K562 (cell line): ENCODE results near the gene AHCYL2. TPM values are rescaled to one million over a fixed set of nuclear protein-coding genes. Genes with fewer than 3 reads are reported as not detected.

ENCODE experiments used
- BCOR ChIP-seq: fragments of 450-650 bp; IDR thresholded peaks from 2 replicates; pipeline ENCODE4 v1.6.1; 2016
- ETS2 ChIP-seq: IDR thresholded peaks from 2 replicates; pipeline ENCODE4 v1.6.1; 2016; ENCODE audit warnings: borderline replicate concordance, missing genetic modification characterization, mild to moderate bottlenecking, moderate library complexity, missing compliant biosample characterization; ENCODE audit not compliant: poor library complexity, severe bottlenecking
- KDM1A ChIP-seq, 2 experiments: fragments of 450-650 bp; IDR thresholded peaks; 2 replicates each; pipeline ENCODE4 v1.6.1; 2016; ENCODE audit warnings: mild to moderate bottlenecking in 2 of 2
- KDM4B ChIP-seq, 2 experiments: fragments of 450-650 bp in 1 of 2; sonication (generic) in 1 of 2; IDR thresholded peaks; 2 replicates each; pipeline ENCODE4 v1.6.1; 2016 to 2017; ENCODE audit warnings: borderline replicate concordance in 2 of 2, antibody characterized with exemption in 1 of 2, low read depth in 1 of 2, mild to moderate bottlenecking in 1 of 2
- LARP7 ChIP-seq: fragments of 450-650 bp; IDR thresholded peaks from 2 replicates; pipeline ENCODE4 v1.6.1; 2016
- MGA ChIP-seq: fragments of 450-650 bp; IDR thresholded peaks from 2 replicates; pipeline ENCODE4 v1.6.1; 2016; ENCODE audit warnings: mild to moderate bottlenecking, moderate library complexity
- RFX5 ChIP-seq: IDR thresholded peaks from 2 replicates; pipeline ENCODE4 v1.6.1; 2011; ENCODE audit warnings: low read depth, mild to moderate bottlenecking, improper control_type of control experiment, low read length
- SMARCB1 ChIP-seq: IDR thresholded peaks from 2 replicates; pipeline ENCODE4 v1.6.1; 2011; ENCODE audit warnings: improper control_type of control experiment, low read depth; ENCODE audit not compliant: insufficient read length
- TAF15 ChIP-seq: fragments of 200-400 bp; formaldehyde crosslinking; IDR thresholded peaks from 2 replicates; pipeline ENCODE4 v1.6.1; 2017; ENCODE audit warnings: mild to moderate bottlenecking, low read depth, low read length, moderate library complexity
- ZBTB43 ChIP-seq: sonication (generic); formaldehyde crosslinking; IDR thresholded peaks from 2 replicates; pipeline ENCODE4 v1.8.0; 2023; ENCODE audit warnings: mild to moderate bottlenecking, missing genetic modification reagents
- ZNF134 ChIP-seq: fragments of 250-450 bp; sonication (Bioruptor Pico); conservative IDR thresholded peaks from 2 replicates; pipeline ENCODE4 v1.4.0; 2020
- ZNF512 ChIP-seq: IDR thresholded peaks from 2 replicates; pipeline ENCODE4 v1.6.1; 2016; ENCODE audit warnings: missing genetic modification characterization, missing compliant biosample characterization
- polyA plus RNA-seq, 8 experiments: library from polyadenylated mRNA; depleted of rRNA in 4 of 8; stranded (reverse) in 5 of 8; unstranded in 3 of 8; fragments of >200 nt; fragmentation: Nextera tagmentation in 2 of 8; fragmentation: Illumina TruSeq in 1 of 8; extraction: Ambion mirVana in 2 of 8; extraction: Trizol in 1 of 8; gene quantifications; 2 replicates each; pipeline versions ENCODE4 v1.2.1 to v1.2.3, GENCODE V29; 2011 to 2014; ENCODE audit warnings: inconsistent platforms in 1 of 8, missing spikeins in 1 of 8
- total RNA-seq, 7 experiments: library from RNA; depleted of rRNA in 6 of 7; stranded (reverse); fragments of >200 nt in 6 of 7; fragmentation: Illumina TruSeq in 2 of 7; extraction: Trizol in 2 of 7; gene quantifications; 2 replicates each; pipeline versions ENCODE4 v1.2.1 to v1.2.3, GENCODE V29; 2011 to 2021; ENCODE audit warnings: low replicate concordance in 1 of 7

AHCYL2 gene
- total and polyA plus RNA-seq, 9 of the 15 experiments (the other 6 are each of a cell fraction or from before 2014, with no cell fraction given) = 0.93 to 10.5 (median 5.2) TPM

GRCh38 chr7:129423700-129424410, 199.0 kb downstream of the AHCYL2 start (continued):
- no peak for TF ChIP-seq MGA
- TF ChIP-seq ZNF134 = no peak
- no peak for TF ChIP-seq BCOR
- TF ChIP-seq SMARCB1 = no peak
- peak; percentile 46 to 74; a peak in 3 of 4 replicates for TF ChIP-seq KDM1A (IDR thresholded peaks at IDR 0.05)
- no peak for TF ChIP-seq ZBTB43 (CRISPR knock-in tag)
- no peak for TF ChIP-seq TAF15
- no peak for TF ChIP-seq KDM4B (IDR thresholded peaks at IDR 0.05; ENCODE audit: borderline replicate concordance in 2 of 2, low read depth in 1 of 2)
- no peak for TF ChIP-seq ZNF512 (tag)
- TF ChIP-seq RFX5 = no peak
- TF ChIP-seq LARP7 = 0 out of 2 replicates have a peak, but pooled peaks have one; percentile 41
- no peak for TF ChIP-seq ETS2
